Right hindlimb (tissue), 1 donor: ENCODE data around the gene THG1L.

Experiments used
- DNase-seq: peaks from one replicate; pipeline ENCODE4 v3.0.0-alpha.2; 2018

The THG1L gene

GRCh38 chr5:157761690-157762621 is 30.7 kb downstream of the THG1L start:
- DNase-seq = no peak

DNA sequence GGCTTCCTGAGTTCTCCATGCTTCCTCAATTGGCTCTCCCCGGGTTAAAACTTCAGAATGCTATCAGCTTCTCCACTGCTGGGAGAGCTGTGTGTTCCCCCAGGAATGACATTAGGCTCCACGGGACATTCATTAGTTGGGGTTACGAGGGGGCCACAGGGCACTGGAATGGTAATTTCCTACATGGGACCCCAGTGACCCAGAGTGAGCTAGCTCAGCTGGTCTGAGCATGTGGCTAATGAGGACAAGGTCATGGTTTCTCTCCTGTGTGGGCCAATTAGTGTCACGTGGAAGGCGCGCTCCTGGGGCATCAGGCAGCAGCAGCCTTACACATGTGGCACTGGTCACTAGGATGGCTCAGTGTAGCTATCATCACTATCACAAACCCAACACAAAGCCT is 33.3 kb downstream of the THG1L start:
- no peak for DNase-seq

- no peak for DNase-seq
Measured at GRCh38 chr5:157766442-157766841, 35.2 kb downstream of the THG1L start.

- no peak for DNase-seq
Measured at GRCh38 chr5:157766902-157767301, 35.7 kb downstream of the THG1L start.

GRCh38 chr5:157767689-157768088 is 36.5 kb downstream of the THG1L start:
- DNase-seq = no peak

- no peak for DNase-seq
Measured at GRCh38 chr5:157770665-157771064, 39.4 kb downstream of the THG1L start.

DNA sequence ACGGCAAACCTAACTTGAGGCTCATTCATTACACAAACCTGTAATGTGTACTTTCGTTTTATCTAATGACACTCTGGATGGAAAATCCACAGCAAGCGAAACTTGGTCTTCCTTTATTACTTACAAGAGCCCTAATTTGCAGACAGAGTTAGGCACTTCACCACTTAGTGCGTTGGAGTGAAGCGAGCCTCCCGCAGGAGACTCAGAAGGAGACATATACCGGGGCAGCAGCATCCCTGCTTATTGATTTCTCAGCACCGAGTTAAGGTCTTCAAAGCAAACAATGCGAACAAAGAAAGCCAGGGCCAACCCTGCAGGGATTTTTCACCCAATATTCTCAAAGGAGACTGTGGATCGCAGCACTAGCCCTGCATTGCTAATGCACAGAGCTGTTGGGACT is 40.9 kb downstream of the THG1L start:
- DNase-seq = no peak

DNA sequence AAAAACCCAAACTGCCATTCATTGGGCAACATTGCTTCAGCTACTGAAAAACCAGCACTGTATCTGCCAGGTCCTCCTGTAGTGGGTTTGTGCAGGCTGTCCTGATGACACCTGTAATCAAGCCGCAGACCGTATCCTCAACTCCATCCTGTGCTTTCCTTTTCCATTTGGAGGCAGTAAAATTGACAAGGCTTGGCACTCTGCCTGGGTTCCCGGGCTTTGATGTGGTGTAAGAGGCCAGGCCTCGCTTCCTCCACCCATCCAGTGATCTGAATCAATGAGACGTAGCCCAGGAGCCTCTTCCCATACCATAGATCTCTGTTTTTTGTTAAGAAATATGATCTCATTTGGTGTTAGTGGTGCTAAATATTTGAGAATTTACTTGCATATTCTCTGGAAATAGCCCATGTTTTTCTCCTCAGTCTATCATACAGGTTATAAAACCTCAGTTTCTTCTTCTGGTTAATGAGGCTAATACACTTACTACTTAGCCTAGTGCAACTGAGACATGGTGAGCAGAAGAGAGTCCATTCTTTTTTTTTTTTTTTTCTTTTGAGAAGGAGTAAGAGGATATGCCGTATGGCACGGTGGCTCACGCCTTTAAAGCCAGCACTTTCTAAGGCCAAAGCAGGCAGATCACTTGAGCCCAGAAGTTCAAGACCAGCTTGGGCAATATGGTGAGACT is 47.0 kb downstream of the THG1L start:
- no peak for DNase-seq

- no peak for DNase-seq
Measured at GRCh38 chr5:157779221-157779620, 48.0 kb downstream of the THG1L start.

- DNase-seq = no peak
Measured at GRCh38 chr5:157785801-157786200, 54.6 kb downstream of the THG1L start.
